ENCODE data around the gene C2CD2L.
"Not testable (repeated sequence)": the region's sequence is repeated elsewhere in the genome, so short reads cannot be mapped to it uniquely, and the experiment has no call there.

The C2CD2L gene

GRCh38 chr11:119093942-119094815, 13.0 kb upstream of the C2CD2L start:
- peak in 2 of 3 donors; percentile 38 to 49 for DNase-seq

GRCh38 chr11:119094816-119095065, 12.4 kb upstream of the C2CD2L start:
- peak; percentile 89 to 94 (median 90) for DNase-seq

GRCh38 chr11:119095066-119095880, 11.9 kb upstream of the C2CD2L start:
- DNase-seq: peak; percentile 99 to 100 (median 100)

GRCh38 chr11:119099711-119100110, 7.4 kb upstream of the C2CD2L start:
- no peak for DNase-seq

- DNase-seq: peak; percentile 47 to 60 (median 53)
Observed at GRCh38 chr11:119100246-119100970, 6.7 kb upstream of the C2CD2L start.

GRCh38 chr11:119100994-119101758, 6.0 kb upstream of the C2CD2L start:
- no peak for DNase-seq

GRCh38 chr11:119101759-119102423, 5.3 kb upstream of the C2CD2L start, which contains the start of gene DPAGT1:
TSS of gene DPAGT1 (minus strand) at chr11:119101853. CDS start at chr11:119101655, 198 bp downstream.
- DNase-seq: peak; percentile 92 to 94 (median 94)

GRCh38 chr11:119103161-119103664, 3.9 kb upstream of the C2CD2L start:
- not testable (repeated sequence) for DNase-seq

GRCh38 chr11:119103793-119104192, 3.4 kb upstream of the C2CD2L start:
- DNase-seq: no peak

GRCh38 chr11:119107538-119108145, 498 bp downstream of the C2CD2L start:
- peak in 1 of 3 donors; percentile 36 for DNase-seq

- DNase-seq: peak; percentile 64 to 73 (median 70)
Observed at GRCh38 chr11:119108146-119108856, 1.2 kb downstream of the C2CD2L start.

- no peak for DNase-seq
Observed at GRCh38 chr11:119108857-119109221, 1.7 kb downstream of the C2CD2L start.

GRCh38 chr11:119109843-119110242, 2.7 kb downstream of the C2CD2L start:
- DNase-seq: no peak

- no peak for DNase-seq
Observed at GRCh38 chr11:119110439-119110838, 3.3 kb downstream of the C2CD2L start.

GRCh38 chr11:119111361-119111925, 4.3 kb downstream of the C2CD2L start:
- DNase-seq: no peak

GRCh38 chr11:119112314-119113020, 5.3 kb downstream of the C2CD2L start:
- no peak for DNase-seq

GRCh38 chr11:119113716-119114115, 6.6 kb downstream of the C2CD2L start:
- DNase-seq: no peak

GRCh38 chr11:119114351-119114750, 7.2 kb downstream of the C2CD2L start:
- no peak for DNase-seq

- DNase-seq: peak; percentile 83 to 90 (median 87)
Observed at GRCh38 chr11:119115484-119116234, 8.5 kb downstream of the C2CD2L start.

Data from suppressor macrophage treated with lipopolysaccharide for 1 hour (primary cell).